Thyroid gland (tissue), 4 donors: ENCODE measurements around the gene RNF144A.

Experiments
- CTCF ChIP-seq, 6 experiments: fragments of 200-600 bp in 3 of 6; fragments of 450-650 bp in 3 of 6; sonication (generic) in 3 of 6; IDR thresholded peaks; one replicate each; pipeline ENCODE4 v1.5.1; 2016 to 2019; ENCODE audit warnings: antibody characterized with exemption in 6 of 6, mild to moderate bottlenecking in 2 of 6, inconsistent platforms in 1 of 6, moderate library complexity in 1 of 6
- POLR2A ChIP-seq, 2 donors: fragments of 450-650 bp; IDR thresholded peaks; one replicate each; pipeline ENCODE4 v1.6.1; 2017; ENCODE audit warnings: antibody characterized with exemption in 2 of 2, mild to moderate bottlenecking in 2 of 2, moderate library complexity in 1 of 2

- no peak for TF ChIP-seq CTCF (IDR thresholded peaks at IDR 0.05)
- TF ChIP-seq POLR2A (IDR thresholded peaks at IDR 0.05): no peak
Observed at GRCh38 chr2:6887751-6888192, 29.4 kb upstream of the RNF144A start.
